Fibroblast of the conjunctiva (primary cell): ENCODE results near the gene ROBO2.

Source experiments
- DNase-seq: peaks from one replicate; pipeline ENCODE4 v3.0.0-alpha.2; 2010; ENCODE audit warnings: low read depth

ROBO2 gene

GRCh38 chr3:77052733-77053670 is 13.1 kb downstream of the ROBO2 start:
- no peak for DNase-seq

- no peak for DNase-seq
These were observed 13.9 kb downstream of the ROBO2 start for GRCh38 chr3:77053795-77054194.

GRCh38 chr3:77055841-77056341 is 16.0 kb downstream of the ROBO2 start:
- no peak for DNase-seq

GRCh38 chr3:77059354-77059753 is 19.5 kb downstream of the ROBO2 start:
- no peak for DNase-seq

GRCh38 chr3:77063423-77063822 is 23.5 kb downstream of the ROBO2 start:
- DNase-seq = no peak

GRCh38 chr3:77065750-77066149 is 25.9 kb downstream of the ROBO2 start:
- no peak for DNase-seq

DNA sequence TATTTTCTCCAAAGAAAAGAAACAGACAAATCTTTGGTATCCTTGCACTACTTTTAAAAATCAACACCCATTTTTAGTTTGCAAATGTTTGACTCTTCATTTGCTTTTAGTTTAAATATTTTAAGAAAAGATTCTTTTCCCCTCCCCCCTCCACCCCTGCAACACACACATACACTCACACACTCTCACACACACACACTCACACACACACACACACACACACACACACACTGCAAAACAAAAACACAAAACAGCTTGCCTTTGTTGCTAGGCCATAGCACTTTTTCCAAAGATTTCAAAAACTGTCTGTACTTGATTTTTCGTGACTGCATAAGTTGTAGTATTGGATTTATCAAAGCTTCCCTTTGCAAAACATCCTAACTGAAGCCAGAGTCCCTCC is 26.9 kb downstream of the ROBO2 start:
- DNase-seq = no peak

DNA sequence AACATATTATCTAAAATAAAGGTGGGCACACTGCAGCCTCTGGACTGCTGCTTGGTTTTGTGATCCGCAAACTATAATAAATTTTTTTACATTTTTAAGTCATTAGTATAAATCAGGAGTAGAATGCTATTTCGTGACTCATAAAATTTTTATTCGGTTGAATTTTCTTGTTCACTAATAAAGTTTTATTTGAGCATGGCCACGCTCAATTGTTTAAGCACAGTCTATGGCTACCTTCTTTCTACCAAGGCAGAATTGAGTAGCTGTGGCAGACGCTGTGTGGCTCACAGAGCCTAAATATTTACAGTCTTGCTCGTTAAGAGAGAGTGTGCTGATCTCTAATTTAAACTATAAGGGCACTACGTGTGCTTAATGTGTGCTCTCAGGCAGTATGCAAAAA is 28.9 kb downstream of the ROBO2 start:
- no peak for DNase-seq

DNA sequence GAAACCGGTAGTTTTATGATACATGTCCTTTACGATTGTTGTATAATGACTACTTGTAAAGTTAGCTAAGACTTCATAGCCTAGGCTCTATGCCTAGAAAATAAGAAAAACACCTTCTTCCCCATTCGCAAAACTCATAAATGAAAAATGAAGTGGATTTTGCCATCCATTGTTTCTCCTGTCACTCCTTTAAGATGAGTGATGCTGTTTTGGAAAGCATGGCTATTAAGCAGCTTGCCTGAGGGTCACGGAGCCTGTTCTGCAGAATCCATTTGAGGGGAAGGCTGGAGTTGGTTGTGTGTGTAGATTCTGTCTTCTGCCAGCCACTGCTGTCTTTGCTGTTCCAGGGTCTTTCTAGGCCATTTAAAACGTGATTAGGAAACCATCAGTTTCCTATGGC is 31.5 kb downstream of the ROBO2 start:
- no peak for DNase-seq

- DNase-seq = no peak
These were observed 31.9 kb downstream of the ROBO2 start for GRCh38 chr3:77071809-77072208.

DNA sequence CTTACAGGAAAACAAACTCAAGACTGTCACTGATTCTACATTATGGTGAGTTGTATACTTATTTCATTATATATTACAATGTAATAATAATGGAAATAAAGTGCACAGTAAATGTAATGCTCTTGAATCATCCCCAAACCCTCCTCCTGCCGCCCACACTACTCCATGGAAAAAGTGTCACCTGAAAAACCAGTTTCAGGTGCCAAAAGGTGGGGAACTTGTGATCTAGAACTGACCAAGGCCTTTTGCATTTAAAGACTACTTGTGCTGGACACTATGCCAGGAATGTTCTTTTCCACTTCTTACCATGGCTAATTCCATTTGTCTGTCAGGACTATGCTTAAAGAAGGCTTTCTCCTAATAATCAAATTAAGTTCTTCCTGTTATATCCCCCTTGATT is 32.3 kb downstream of the ROBO2 start:
- no peak for DNase-seq

DNA sequence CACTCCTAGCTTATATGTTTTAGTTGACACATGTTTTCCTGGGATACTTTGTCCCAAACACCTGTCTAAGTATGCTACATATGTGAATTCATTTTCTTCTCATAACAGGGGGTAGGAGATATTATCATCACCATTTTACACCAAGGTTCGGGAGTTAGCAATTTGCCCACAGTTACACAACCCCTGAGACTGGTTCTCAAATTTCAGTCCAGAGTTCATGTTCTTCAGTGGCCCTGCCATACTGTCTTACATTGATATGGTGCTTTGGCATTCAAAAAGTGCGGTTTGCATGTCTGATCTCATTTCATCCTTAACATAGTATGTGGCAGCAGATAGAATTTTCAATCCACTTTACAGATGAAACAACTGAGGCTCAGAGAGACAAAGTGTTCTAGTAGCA is 38.4 kb downstream of the ROBO2 start:
- DNase-seq = no peak

- no peak for DNase-seq
These were observed 40.2 kb downstream of the ROBO2 start for GRCh38 chr3:77079988-77080610.

DNA sequence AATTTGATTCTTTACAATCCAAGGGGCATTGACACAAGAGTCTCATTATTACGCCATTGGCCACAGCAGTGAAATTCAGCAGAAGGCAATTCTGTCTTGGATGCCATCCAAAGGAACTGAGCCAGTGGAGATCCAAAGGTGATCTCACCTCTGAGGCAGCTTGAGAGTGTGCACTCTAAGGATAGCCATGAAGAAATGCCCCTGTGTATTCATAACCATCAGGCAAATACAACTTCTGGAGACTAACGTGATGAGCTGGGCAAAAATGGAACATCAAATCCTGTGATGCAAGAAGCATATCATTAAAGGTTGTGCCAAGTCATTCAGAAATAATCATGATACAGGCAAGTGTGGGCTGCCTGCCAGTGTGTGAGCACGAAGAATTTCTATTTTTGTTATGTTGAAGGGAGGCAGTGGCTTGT is 41.4 kb downstream of the ROBO2 start:
- DNase-seq = peak; percentile 75

DNA sequence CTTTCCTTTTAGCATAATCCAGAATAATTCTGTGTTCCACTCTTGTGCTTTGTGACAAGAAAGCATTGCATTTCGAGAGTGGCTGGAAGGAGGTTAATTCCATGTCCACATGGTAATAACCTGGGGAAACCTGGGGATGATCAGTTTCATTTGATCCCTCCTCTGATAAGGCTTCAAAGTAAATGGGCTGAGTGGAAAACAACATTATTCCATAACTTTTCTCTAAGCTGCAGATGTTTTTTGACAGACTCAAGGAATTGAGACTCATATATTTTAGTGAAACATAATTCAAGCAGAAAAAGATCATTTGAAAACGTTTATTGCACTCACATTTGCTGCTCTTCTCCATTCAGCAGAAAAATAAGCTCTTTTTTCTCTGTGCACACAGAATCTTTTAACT is 44.6 kb downstream of the ROBO2 start:
- no peak for DNase-seq

DNA sequence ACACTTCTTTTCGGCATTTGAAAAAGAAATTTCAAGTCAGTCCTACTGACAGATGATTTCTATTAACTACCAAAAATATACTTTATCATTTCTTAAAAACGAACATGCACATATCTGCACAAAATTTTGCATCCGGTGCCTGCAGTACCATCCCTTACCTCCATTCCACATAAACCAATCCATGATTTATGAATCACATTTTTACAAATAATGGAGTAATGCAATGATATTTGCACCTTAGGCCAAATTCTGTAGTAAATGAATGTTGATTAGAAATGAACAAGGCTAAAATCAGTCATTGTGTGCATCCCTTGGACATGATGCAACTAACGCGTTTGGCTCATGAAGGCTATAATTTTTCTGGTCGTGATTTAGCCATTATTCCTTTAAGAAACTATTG is 46.5 kb downstream of the ROBO2 start:
- DNase-seq = no peak

DNA sequence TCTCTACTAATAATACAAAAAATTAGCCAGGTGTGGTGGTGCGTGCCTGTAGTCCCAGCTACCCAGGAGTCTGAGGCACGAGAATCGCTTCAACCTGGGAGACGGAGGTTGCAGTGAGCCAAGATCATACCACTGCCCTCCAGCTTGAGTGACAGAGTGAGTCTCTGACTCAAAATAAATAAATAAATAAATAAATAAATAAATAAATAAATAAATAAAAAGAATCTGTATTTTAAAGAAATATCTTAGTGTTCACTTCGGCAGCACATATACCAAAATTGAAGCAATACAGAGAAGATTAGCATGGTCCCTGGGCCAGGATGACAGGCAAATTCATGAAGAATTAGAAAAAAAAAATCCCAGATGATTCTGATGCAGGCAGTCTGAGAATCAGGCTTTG is 51.9 kb downstream of the ROBO2 start:
- DNase-seq = no peak

GRCh38 chr3:77093101-77093500 is 53.2 kb downstream of the ROBO2 start:
- DNase-seq = no peak

GRCh38 chr3:77096145-77096544 is 56.2 kb downstream of the ROBO2 start:
- no peak for DNase-seq

DNA sequence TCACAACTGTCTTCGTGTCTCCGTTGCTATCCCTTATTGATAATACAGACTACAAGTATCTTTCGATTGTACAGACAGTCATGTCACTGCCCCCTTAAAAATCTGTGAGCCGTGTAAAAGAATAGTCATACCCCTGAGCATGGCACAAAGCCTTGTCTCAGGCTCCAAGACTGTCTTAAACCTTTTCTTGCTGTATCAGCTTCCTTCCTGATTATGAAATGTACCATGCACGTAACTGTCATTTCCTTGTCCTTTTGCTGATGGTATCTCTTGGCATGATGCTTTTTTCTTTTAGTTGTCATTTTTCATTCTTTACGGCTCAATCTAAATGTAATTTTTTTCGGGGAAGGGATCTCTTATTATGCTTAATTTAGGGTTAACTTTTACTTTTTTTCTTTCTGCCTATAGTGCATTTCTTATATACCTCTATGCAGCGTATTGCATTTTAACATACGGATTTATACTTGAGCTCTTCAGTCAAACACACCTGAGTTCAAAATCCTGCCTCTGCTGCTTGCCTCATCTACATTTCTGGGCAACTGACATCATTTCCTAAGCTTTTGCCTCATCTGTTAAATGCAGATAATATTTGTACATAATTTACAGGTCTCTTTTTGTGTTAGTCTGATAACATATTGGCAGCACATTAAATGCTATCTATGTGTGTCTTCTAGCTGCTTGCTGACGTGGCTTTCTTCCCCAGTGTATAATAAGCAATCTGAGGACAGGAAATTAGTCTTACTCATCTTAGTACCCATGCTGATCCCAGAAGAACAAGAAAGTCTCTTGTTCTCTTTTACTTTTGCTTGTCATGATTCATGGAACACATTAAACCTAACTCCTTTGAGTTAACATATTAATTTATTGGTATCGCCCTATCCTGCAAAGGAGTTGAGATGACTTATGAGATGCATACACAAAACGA is 57.3 kb downstream of the ROBO2 start:
- DNase-seq = no peak

DNA sequence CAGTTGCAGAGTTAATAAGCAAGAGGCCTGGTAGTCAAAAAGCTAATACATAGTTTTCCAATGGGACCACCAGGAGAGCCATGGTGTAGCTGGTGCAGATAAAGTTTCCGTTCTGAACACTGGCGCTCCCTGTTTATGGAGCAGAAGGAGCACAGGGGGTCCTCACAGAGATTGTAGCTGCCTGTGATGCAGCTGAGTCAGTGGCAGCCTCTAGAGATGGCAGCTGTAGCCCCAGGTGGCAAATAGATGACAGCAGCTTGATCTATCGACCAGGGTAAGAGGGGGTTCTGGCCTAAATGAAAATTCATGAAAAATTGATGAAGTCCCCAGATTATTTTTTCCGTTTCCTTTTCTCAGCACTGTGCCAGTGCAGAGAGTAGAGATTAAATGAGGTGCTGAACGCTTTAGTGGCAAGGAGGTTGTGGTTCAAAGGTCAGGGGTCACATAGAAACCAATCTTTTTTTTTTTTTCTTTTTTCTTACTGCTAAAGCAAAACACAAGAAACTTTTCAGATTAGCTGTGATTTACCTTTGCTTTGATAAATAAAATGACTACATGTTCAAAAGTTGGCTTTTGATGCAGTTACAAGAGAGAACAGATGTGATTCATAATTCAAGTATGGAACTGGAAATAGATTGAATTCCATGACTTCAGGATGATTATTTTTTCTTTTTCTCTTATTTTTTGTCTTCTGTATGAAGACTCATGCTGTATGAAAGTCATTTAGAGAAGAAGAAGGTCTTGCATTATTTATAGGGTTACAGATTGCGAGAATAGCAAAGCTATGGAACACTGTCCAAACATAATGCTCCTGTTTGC is 63.3 kb downstream of the ROBO2 start:
- DNase-seq = no peak
